Esophagus muscularis mucosa (tissue), 4 donors: Measurements from ENCODE around the gene GRIA4. TPM values are rescaled to one million over a fixed set of nuclear protein-coding genes. Genes with fewer than 3 reads are reported as not detected.

Experiments
- DNase-seq: peaks from one replicate; pipeline ENCODE4 v3.0.0-alpha.2; 2017; ENCODE audit errors: extremely low spot score
- H3K27ac ChIP-seq, 4 donors: fragments of 200-600 bp; sonication (generic); replicated peaks in 1 of 4; 1 replicate in 3 of 4; 2 replicates in 1 of 4; pipeline ENCODE4 v1.5.1; 2016 to 2019; ENCODE audit warnings: mild to moderate bottlenecking in 1 of 4
- H3K27me3 ChIP-seq, 4 donors: fragments of 200-600 bp; sonication (generic); one replicate each; pipeline versions ENCODE4 v1.5.1 to v1.6.0; 2016 to 2019
- H3K36me3 ChIP-seq, 4 donors: fragments of 200-600 bp; sonication (generic); one replicate each; pipeline ENCODE4 v1.5.1; 2016 to 2019
- H3K4me1 ChIP-seq, 4 donors: fragments of 200-600 bp; sonication (generic); one replicate each; pipeline ENCODE4 v1.5.1; 2016 to 2019
- H3K4me3 ChIP-seq, 4 donors: fragments of 200-600 bp; sonication (generic); 1 replicate in 2 of 4; 2 replicates in 2 of 4; pipeline ENCODE4 v1.5.1; 2016 to 2019; ENCODE audit warnings: mild to moderate bottlenecking in 4 of 4, moderate library complexity in 1 of 4
- H3K9me3 ChIP-seq, 4 donors: fragments of 200-600 bp; sonication (generic); 1 replicate in 3 of 4; 2 replicates in 1 of 4; pipeline ENCODE4 v1.5.1; 2016 to 2019
- EP300 ChIP-seq: sonication (generic); formaldehyde crosslinking; IDR thresholded peaks from one replicate; pipeline ENCODE4 v1.6.1; 2017; ENCODE audit warnings: antibody characterized with exemption
- POLR2A ChIP-seq: fragments of 450-650 bp; IDR thresholded peaks from one replicate; pipeline ENCODE4 v1.6.1; 2017; ENCODE audit warnings: antibody characterized with exemption, moderate library complexity, mild to moderate bottlenecking, low read depth
- POLR2AphosphoS5 ChIP-seq, 2 donors: sonication (generic); formaldehyde crosslinking; IDR thresholded peaks; one replicate each; pipeline ENCODE4 v1.6.1; 2017; ENCODE audit warnings: antibody characterized with exemption in 2 of 2
- WGBS: methylation state at CpG from one replicate; pipeline ENCODE4 v1.1.5; 2018; 5-methylcytosine and 5-hydroxymethylcytosine counted together
- intact Hi-C: fragments of 100-400 bp; cut with DNase I; formaldehyde crosslinking; loops from one replicate; pipeline ENCODE4 v1.15.1; 2023
- total RNA-seq, 4 donors: library from RNA; depleted of rRNA; stranded (reverse); fragments of >200 nt; gene quantifications; one replicate each; pipeline versions ENCODE4 v1.1.0 to v1.2.1, GENCODE V29; 2016
- TF ChIP-seq, protein P1 (sequence below), 3 experiments: fragments of 200-600 bp in 2 of 3; fragments of 450-650 bp in 1 of 3; sonication (generic) in 2 of 3; IDR thresholded peaks; one replicate each; pipeline ENCODE4 v1.5.1; 2017 to 2019; ENCODE audit warnings: antibody characterized with exemption in 3 of 3, mild to moderate bottlenecking in 2 of 3, moderate library complexity in 1 of 3

The GRIA4 gene
- total RNA-seq, 4 donors from 2014 or later: 0.33 TPM; not detected in 3

- 94% methylated on average over 1 of the region's 1 CpG for WGBS
- Histone ChIP-seq H3K27me3 (no peaks in the 10 kb centered on the region), H3K9me3 (no peaks in the 10 kb centered on the region), H3K27ac (no peak overlapping the region), H3K36me3 (no peaks in the 10 kb centered on the region), H3K4me1 (no peaks in the 10 kb centered on the region), H3K4me3 (no peak overlapping the region)
- TF ChIP-seq POLR2A: no peak
- no peak for TF ChIP-seq POLR2AphosphoS5 (IDR thresholded peaks at IDR 0.05)
- TF ChIP-seq, protein P1, sequence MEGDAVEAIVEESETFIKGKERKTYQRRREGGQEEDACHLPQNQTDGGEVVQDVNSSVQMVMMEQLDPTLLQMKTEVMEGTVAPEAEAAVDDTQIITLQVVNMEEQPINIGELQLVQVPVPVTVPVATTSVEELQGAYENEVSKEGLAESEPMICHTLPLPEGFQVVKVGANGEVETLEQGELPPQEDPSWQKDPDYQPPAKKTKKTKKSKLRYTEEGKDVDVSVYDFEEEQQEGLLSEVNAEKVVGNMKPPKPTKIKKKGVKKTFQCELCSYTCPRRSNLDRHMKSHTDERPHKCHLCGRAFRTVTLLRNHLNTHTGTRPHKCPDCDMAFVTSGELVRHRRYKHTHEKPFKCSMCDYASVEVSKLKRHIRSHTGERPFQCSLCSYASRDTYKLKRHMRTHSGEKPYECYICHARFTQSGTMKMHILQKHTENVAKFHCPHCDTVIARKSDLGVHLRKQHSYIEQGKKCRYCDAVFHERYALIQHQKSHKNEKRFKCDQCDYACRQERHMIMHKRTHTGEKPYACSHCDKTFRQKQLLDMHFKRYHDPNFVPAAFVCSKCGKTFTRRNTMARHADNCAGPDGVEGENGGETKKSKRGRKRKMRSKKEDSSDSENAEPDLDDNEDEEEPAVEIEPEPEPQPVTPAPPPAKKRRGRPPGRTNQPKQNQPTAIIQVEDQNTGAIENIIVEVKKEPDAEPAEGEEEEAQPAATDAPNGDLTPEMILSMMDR (IDR thresholded peaks at IDR 0.05): no peak
- TF ChIP-seq EP300: no peak
- no peak for DNase-seq
- intact Hi-C loops: no loop called here
These were observed 11.5 kb upstream of the GRIA4 start for GRCh38 chr11:105598371-105598770.

- DNase-seq: no peak
- TF ChIP-seq EP300: no peak
- no peak for TF ChIP-seq POLR2AphosphoS5 (IDR thresholded peaks at IDR 0.05)
- Histone ChIP-seq H3K9me3 (no peaks in the 10 kb centered on the region), H3K27me3 (peaks cover 0 to 6% (median 0%) of the 10 kb centered on the region in 4 donors), H3K4me1 (no peaks in the 10 kb centered on the region), H3K4me3 (no peak overlapping the region), H3K27ac (no peak overlapping the region), H3K36me3 (no peaks in the 10 kb centered on the region)
- intact Hi-C loops: no loop called here
These were observed 6.7 kb upstream of the GRIA4 start for GRCh38 chr11:105603156-105603555.

- no peak overlapping the region for H3K27ac ChIP-seq
- intact Hi-C loops: no loop called here
- no peak for DNase-seq
- peaks cover 14 to 28% (median 25%) of the 10 kb centered on the region in 4 donors for H3K4me1 ChIP-seq
- no peaks in the 10 kb centered on the region for H3K9me3 ChIP-seq
- H3K4me3 ChIP-seq: peak overlapping the region in 2 of 4 donors; percentile 15 to 49
- H3K36me3 ChIP-seq: no peaks in the 10 kb centered on the region
- TF ChIP-seq POLR2AphosphoS5 (IDR thresholded peaks at IDR 0.05): no peak
- TF ChIP-seq EP300: no peak
- TF ChIP-seq POLR2A: no peak
- TF ChIP-seq, protein P1 (IDR thresholded peaks at IDR 0.05): peak in 1 of 3 experiments; percentile 13
- WGBS: 34% methylated on average over 7 of the region's 7 CpGs
- H3K27me3 ChIP-seq: peaks cover 0 to 45% (median 15%) of the 10 kb centered on the region in 4 donors
These were observed 512 bp upstream of the GRIA4 start for GRCh38 chr11:105609341-105609781.

DNA sequence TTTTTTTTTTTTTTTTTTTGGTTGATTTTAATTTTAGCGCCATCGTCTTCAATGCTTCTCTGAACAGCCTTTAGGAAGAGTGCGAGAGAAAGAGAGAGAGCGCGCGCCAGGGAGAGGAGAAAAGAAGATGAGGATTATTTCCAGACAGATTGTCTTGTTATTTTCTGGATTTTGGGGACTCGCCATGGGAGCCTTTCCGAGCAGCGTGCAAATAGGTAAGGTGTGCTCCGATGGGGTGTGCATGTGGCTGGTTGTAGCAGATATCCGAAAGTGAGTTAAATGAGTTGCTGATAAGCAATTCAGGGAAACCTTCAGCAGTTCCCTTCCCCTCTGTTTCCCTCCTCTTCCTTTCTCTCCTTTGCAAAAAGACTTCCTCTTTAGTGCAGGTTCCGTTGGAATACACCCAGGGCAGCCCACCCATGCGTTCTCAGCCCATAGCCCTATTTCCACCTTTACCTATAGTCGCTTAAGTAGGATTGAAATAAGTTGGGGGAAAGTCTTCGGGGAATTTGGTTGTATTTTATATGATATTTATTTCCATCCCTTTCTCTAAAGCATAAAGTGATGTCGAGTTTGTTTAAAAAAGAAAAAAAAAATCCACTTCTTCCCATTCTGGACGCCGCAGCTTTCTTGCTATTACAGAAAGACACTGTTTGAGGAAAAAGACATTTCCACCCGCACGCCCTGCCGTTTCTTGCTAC lies 1.1 kb downstream of the GRIA4 start:
- WGBS: 7% methylated on average over 20 of the region's 21 CpGs
- H3K36me3 ChIP-seq: no peaks in the 10 kb centered on the region
- peak overlapping the region; percentile 47 to 54 (median 48) for H3K4me3 ChIP-seq
- TF ChIP-seq POLR2A: no peak
- TF ChIP-seq POLR2AphosphoS5 (IDR thresholded peaks at IDR 0.05): no peak
- TF ChIP-seq, protein P1 (IDR thresholded peaks at IDR 0.05): no peak
- TF ChIP-seq EP300: no peak
- H3K4me1 ChIP-seq: peaks cover 14 to 28% (median 25%) of the 10 kb centered on the region in 4 donors
- H3K27me3 ChIP-seq: peaks cover 0 to 43% (median 15%) of the 10 kb centered on the region in 4 donors
- no peak for DNase-seq
- H3K9me3 ChIP-seq: no peaks in the 10 kb centered on the region
- H3K27ac ChIP-seq: no peak overlapping the region
- intact Hi-C loops: no loop called here

GRCh38 chr11:105611572-105612441 lies 1.9 kb downstream of the GRIA4 start:
- Histone ChIP-seq H3K36me3 (no peaks in the 10 kb centered on the region), H3K4me3 (peak overlapping the region in 1 of 4 donors; percentile 47), H3K9me3 (no peaks in the 10 kb centered on the region), H3K4me1 (peaks cover 14 to 28% (median 25%) of the 10 kb centered on the region in 4 donors), H3K27me3 (peaks cover 0 to 42% (median 15%) of the 10 kb centered on the region in 4 donors), H3K27ac (no peak overlapping the region)
- no peak for DNase-seq
- TF ChIP-seq POLR2A (no peak), EP300 (no peak), POLR2AphosphoS5 (IDR thresholded peaks at IDR 0.05) (no peak)
- TF ChIP-seq, protein P1 (IDR thresholded peaks at IDR 0.05): no peak
- 46% methylated on average over 12 of the region's 12 CpGs for WGBS
- intact Hi-C loops: no loop called here
